Measurements from ENCODE around the gene MXRA7. TPM values are rescaled to one million over a fixed set of nuclear protein-coding genes. Genes with fewer than 3 reads are reported as not detected.
"Not testable (repeated sequence)": the region's sequence is repeated elsewhere in the genome, so short reads cannot be mapped to it uniquely, and the experiment has no call there.

Gene MXRA7
- total RNA-seq, 4 donors from 2014 or later, result 31.0 to 633 (median 52.5) TPM

DNA sequence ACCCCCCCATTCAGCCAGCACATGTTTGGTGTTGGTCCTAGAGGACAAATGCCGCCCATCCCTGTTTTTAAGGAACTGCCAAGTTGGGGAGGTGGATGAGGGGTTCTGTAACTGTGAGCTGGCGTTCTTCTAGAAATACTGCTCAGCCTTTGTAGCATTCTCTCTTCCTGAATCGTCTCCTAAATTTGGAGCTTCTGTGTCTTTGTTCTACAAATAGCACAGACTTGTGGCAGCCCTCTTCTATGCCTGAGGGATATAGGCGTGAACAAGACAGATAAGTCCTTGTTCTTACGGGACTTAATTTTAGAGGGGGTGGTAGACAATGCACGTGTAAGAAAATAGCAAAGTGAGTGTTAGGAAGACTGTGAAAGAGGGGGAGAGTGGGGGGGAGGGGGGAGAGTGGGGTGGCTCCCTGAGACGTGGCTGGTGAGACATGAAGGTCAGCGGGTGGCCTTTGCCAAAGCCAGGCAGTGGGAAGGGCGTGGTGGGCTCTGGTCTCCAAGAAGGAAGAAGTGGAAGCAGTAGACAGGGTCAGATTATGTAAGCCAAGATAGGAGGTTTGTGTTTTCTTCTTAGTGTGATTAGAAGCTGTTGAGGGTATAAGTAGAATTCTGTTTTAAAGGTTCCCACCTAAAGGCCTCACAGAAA is 37.1 kb upstream of the MXRA7 start:
- DNase-seq, result no peak
- Histone ChIP-seq H3K4me3 (no peak overlapping the region), H3K36me3 (peaks cover 0 to 27% (median 11%) of the 10 kb centered on the region in 4 donors), H3K27ac (no peak overlapping the region), H3K27me3 (no peaks in the 10 kb centered on the region), H3K9me3 (no peaks in the 10 kb centered on the region), H3K4me1 (no peaks in the 10 kb centered on the region)
- intact Hi-C loops (cut with DNase I; ENCODE audit: low total_unique reads) (no loop called here), in situ Hi-C loops (cut with MboI; ENCODE audit: low pct_ligation_motif_present in 1 of 4, low pct_unique_long_range_greater_than_20kb in 1 of 4, low sequenced_read_pairs in 3 of 4) (no loop called here)
- WGBS, 2 donors (ENCODE audit: low coverage in 1 of 2), result 88 to 92% methylated on average over 6 to 9 of the region's 9 CpGs
- TF ChIP-seq POLR2A (IDR thresholded peaks at IDR 0.05) (no peak), EP300 (IDR thresholded peaks at IDR 0.05; ENCODE audit: low read depth) (no peak), POLR2AphosphoS5 (IDR thresholded peaks at IDR 0.05) (no peak)
- TF ChIP-seq, protein P1, sequence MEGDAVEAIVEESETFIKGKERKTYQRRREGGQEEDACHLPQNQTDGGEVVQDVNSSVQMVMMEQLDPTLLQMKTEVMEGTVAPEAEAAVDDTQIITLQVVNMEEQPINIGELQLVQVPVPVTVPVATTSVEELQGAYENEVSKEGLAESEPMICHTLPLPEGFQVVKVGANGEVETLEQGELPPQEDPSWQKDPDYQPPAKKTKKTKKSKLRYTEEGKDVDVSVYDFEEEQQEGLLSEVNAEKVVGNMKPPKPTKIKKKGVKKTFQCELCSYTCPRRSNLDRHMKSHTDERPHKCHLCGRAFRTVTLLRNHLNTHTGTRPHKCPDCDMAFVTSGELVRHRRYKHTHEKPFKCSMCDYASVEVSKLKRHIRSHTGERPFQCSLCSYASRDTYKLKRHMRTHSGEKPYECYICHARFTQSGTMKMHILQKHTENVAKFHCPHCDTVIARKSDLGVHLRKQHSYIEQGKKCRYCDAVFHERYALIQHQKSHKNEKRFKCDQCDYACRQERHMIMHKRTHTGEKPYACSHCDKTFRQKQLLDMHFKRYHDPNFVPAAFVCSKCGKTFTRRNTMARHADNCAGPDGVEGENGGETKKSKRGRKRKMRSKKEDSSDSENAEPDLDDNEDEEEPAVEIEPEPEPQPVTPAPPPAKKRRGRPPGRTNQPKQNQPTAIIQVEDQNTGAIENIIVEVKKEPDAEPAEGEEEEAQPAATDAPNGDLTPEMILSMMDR (IDR thresholded peaks at IDR 0.05), result no peak

DNA sequence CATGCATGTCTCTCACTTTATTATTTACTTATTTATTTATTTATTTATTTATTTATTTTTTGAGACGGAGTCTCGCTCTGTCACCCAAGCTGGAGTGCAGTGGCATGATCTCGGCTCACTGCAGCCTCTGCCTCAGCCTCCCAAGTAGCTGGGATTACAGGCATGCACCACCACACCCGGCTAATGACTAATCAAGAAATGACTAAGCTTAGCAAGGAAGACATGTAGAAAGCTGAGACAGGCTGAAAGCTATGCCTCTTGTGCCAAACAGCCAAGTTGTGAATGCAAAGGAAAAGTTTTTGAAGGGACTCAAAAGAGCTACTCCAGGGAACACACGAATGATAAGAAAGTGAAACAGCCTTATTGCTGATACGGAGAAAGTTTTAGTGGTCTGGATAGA is 35.0 kb upstream of the MXRA7 start:
- H3K4me1 ChIP-seq; H3K27ac ChIP-seq; in situ Hi-C loops (cut with MboI; ENCODE audit: low pct_ligation_motif_present in 1 of 4, low pct_unique_long_range_greater_than_20kb in 1 of 4, low sequenced_read_pairs in 3 of 4); H3K9me3 ChIP-seq; H3K27me3 ChIP-seq; DNase-seq; intact Hi-C loops (cut with DNase I; ENCODE audit: low total_unique reads); H3K4me3 ChIP-seq: not testable (repeated sequence)
- 95% methylated on average over 6 of the region's 6 CpGs for WGBS, 2 donors (ENCODE audit: low coverage in 1 of 2)
- peaks cover 0 to 39% (median 18%) of the 10 kb centered on the region in 4 donors for H3K36me3 ChIP-seq

DNA sequence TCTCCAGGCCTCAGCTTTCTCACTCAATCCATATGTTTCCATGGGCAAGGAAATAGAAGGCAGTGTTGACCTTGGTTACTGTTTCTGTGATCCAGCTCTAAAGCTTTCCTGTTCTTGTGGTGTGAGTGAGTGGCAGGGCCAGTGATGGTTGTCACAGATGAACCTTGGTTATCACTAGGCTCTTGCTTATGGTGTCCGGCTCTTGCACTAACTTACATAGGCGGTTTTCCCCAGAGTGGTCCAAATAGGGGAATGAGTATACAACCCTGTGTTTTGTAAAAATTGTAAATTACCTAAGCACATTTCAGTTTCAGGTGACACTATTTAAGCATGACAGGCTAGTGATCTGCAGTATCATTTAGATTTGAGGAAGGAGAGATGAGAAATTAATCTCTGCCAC is 34.0 kb upstream of the MXRA7 start:
- TF ChIP-seq EP300 (IDR thresholded peaks at IDR 0.05; ENCODE audit: low read depth) (no peak), POLR2A (IDR thresholded peaks at IDR 0.05) (no peak), POLR2AphosphoS5 (IDR thresholded peaks at IDR 0.05) (no peak)
- TF ChIP-seq, protein P1 (IDR thresholded peaks at IDR 0.05), result no peak
- Histone ChIP-seq H3K9me3 (no peaks in the 10 kb centered on the region), H3K27ac (no peak overlapping the region), H3K4me3 (no peak overlapping the region), H3K4me1 (peaks cover 0 to 17% (median 3%) of the 10 kb centered on the region in 4 donors), H3K36me3 (peaks cover 0 to 39% (median 18%) of the 10 kb centered on the region in 4 donors), H3K27me3 (no peaks in the 10 kb centered on the region)
- intact Hi-C loops (cut with DNase I; ENCODE audit: low total_unique reads) (no loop called here), in situ Hi-C loops (cut with MboI; ENCODE audit: low pct_ligation_motif_present in 1 of 4, low pct_unique_long_range_greater_than_20kb in 1 of 4, low sequenced_read_pairs in 3 of 4) (no loop called here)
- DNase-seq, result no peak
- WGBS, 2 donors (ENCODE audit: low coverage in 1 of 2), result 98 to 100% methylated on average over 2 of the region's 2 CpGs

DNA sequence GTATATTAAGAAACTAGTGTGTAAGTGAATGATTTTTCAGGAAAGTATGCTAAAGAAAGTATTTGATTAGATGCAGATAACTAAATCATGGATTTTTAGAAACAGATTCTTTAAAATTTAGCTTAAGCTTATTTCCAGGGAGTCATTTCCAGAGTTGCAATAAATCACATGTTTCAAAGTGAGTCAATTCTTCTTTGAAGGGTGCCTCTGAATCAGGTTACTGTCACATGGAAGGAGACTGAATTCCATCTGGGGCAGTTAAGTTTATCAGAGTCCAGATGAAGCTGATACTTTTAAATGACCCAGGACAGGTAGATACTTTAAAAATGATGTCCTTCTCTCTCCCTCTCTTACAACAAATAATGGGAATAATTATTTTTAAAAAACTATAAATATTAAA is 32.2 kb upstream of the MXRA7 start:
- Histone ChIP-seq H3K4me1 (peaks cover 0 to 32% (median 15%) of the 10 kb centered on the region in 4 donors), H3K9me3 (no peaks in the 10 kb centered on the region), H3K4me3 (no peak overlapping the region), H3K36me3 (peaks cover 0 to 39% (median 18%) of the 10 kb centered on the region in 4 donors), H3K27ac (no peak overlapping the region), H3K27me3 (no peaks in the 10 kb centered on the region)
- in situ Hi-C loops (cut with MboI; ENCODE audit: low pct_ligation_motif_present in 1 of 4, low pct_unique_long_range_greater_than_20kb in 1 of 4, low sequenced_read_pairs in 3 of 4), result no loop called here
- no peak for DNase-seq
- TF ChIP-seq EP300 (IDR thresholded peaks at IDR 0.05; ENCODE audit: low read depth), result no peak
- no peak for TF ChIP-seq POLR2AphosphoS5 (IDR thresholded peaks at IDR 0.05)
- TF ChIP-seq POLR2A (IDR thresholded peaks at IDR 0.05), result no peak
- TF ChIP-seq, protein P1 (IDR thresholded peaks at IDR 0.05), result no peak
- intact Hi-C loops (cut with DNase I; ENCODE audit: low total_unique reads), result no loop called here

Data from transverse colon (tissue), 4 donors.